ENCODE data around the gene SMARCB1. TPM values are rescaled to one million over a fixed set of nuclear protein-coding genes. Genes with fewer than 3 reads are reported as not detected.

Gene SMARCB1
- total and polyA plus RNA-seq, 7 donors = 25.0 to 85.7 (median 43.9) TPM

GRCh38 chr22:23786261-23786710 is 480 bp upstream of the SMARCB1 start:
- DNase-seq = no peak
- 53 to 59% methylated on average over 9 of the region's 9 CpGs for WGBS, 2 donors
- H3K4me1 ChIP-seq = peaks cover 0 to 47% (median 41%) of the 10 kb centered on the region in 4 donors
- H3K27ac ChIP-seq = peak overlapping the region; percentile 99 to 100 (median 100)
- TF ChIP-seq, protein P1, sequence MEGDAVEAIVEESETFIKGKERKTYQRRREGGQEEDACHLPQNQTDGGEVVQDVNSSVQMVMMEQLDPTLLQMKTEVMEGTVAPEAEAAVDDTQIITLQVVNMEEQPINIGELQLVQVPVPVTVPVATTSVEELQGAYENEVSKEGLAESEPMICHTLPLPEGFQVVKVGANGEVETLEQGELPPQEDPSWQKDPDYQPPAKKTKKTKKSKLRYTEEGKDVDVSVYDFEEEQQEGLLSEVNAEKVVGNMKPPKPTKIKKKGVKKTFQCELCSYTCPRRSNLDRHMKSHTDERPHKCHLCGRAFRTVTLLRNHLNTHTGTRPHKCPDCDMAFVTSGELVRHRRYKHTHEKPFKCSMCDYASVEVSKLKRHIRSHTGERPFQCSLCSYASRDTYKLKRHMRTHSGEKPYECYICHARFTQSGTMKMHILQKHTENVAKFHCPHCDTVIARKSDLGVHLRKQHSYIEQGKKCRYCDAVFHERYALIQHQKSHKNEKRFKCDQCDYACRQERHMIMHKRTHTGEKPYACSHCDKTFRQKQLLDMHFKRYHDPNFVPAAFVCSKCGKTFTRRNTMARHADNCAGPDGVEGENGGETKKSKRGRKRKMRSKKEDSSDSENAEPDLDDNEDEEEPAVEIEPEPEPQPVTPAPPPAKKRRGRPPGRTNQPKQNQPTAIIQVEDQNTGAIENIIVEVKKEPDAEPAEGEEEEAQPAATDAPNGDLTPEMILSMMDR (IDR thresholded peaks at IDR 0.05) = no peak
- no peak for TF ChIP-seq EP300 (IDR thresholded peaks at IDR 0.05)
- intact Hi-C loops (cut with DNase I) = loop anchor here (2.0 kb wide), 1 partner anchor 17 kb away; no protein-coding TSS in a partner anchor
- peak overlapping the region; percentile 5 to 99 (median 97) for H3K4me3 ChIP-seq
- H3K9me3 ChIP-seq = no peaks in the 10 kb centered on the region
- H3K36me3 ChIP-seq = no peaks in the 10 kb centered on the region
- no peaks in the 10 kb centered on the region for H3K27me3 ChIP-seq

GRCh38 chr22:23787600-23787896 is 782 bp downstream of the SMARCB1 start:
- Histone ChIP-seq H3K27me3 (no peaks in the 10 kb centered on the region), H3K36me3 (peaks cover 0 to 8% (median 5%) of the 10 kb centered on the region in 4 donors), H3K9me3 (no peaks in the 10 kb centered on the region), H3K4me1 (peaks cover 0 to 58% (median 49%) of the 10 kb centered on the region in 4 donors), H3K4me3 (peak overlapping the region; percentile 88 to 99 (median 97)), H3K27ac (peak overlapping the region; percentile 99 to 100 (median 100))
- 1 to 3% methylated on average over 5 of the region's 5 CpGs for WGBS, 2 donors
- no peak for TF ChIP-seq POLR2A (IDR thresholded peaks at IDR 0.05)
- no peak for TF ChIP-seq EP300 (IDR thresholded peaks at IDR 0.05)
- TF ChIP-seq POLR2AphosphoS5 (IDR thresholded peaks at IDR 0.05) = no peak
- TF ChIP-seq, protein P1 (IDR thresholded peaks at IDR 0.05) = no peak
- no peak for DNase-seq
- intact Hi-C loops (cut with DNase I) = loop anchor here (2.0 kb wide), 1 partner anchor 19 kb away; no protein-coding TSS in a partner anchor

GRCh38 chr22:23787910-23788309 is 1.1 kb downstream of the SMARCB1 start:
- 43 to 68% methylated on average over 3 of the region's 3 CpGs for WGBS, 2 donors
- Histone ChIP-seq H3K9me3 (no peaks in the 10 kb centered on the region), H3K4me3 (peak overlapping the region; percentile 88 to 99 (median 97)), H3K36me3 (peaks cover 0 to 11% (median 6%) of the 10 kb centered on the region in 4 donors), H3K27me3 (no peaks in the 10 kb centered on the region), H3K4me1 (peaks cover 0 to 58% (median 49%) of the 10 kb centered on the region in 4 donors), H3K27ac (peak overlapping the region; percentile 99 to 100 (median 100))
- no peak for TF ChIP-seq POLR2A (IDR thresholded peaks at IDR 0.05)
- TF ChIP-seq EP300 (IDR thresholded peaks at IDR 0.05) = no peak
- TF ChIP-seq, protein P1 (IDR thresholded peaks at IDR 0.05) = no peak
- TF ChIP-seq POLR2AphosphoS5 (IDR thresholded peaks at IDR 0.05) = no peak
- intact Hi-C loops (cut with DNase I) = loop anchor here (2.0 kb wide), 1 partner anchor 19 kb away; no protein-coding TSS in a partner anchor
- no peak for DNase-seq

DNA sequence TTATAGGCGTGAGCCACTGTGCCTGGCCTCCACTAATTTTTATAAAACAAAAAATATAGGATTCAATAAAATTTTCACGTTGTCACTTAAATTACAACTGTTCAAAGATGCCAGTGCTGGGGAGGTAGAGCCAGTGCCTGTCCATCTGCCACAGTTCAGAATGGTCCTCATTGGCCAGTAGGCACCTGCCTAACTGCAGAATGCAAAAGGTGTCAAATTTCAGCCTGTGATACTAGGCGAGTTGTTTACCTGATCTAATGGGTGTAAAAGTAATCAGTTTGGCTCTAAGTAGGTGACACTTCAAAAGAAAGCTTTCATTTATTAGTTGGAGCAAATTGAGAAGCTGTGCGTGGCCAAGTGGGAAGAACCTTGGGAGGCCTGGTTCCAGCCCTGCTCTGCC is 2.4 kb downstream of the SMARCB1 start:
- WGBS, 2 donors = 62 to 81% methylated on average over 4 of the region's 4 CpGs
- H3K4me1 ChIP-seq = peaks cover 0 to 58% (median 49%) of the 10 kb centered on the region in 4 donors
- H3K27me3 ChIP-seq = no peaks in the 10 kb centered on the region
- no peak overlapping the region for H3K27ac ChIP-seq
- H3K36me3 ChIP-seq = peaks cover 0 to 22% (median 15%) of the 10 kb centered on the region in 4 donors
- no peak for DNase-seq
- no peaks in the 10 kb centered on the region for H3K9me3 ChIP-seq
- TF ChIP-seq, protein P1 (IDR thresholded peaks at IDR 0.05) = no peak
- TF ChIP-seq POLR2A (IDR thresholded peaks at IDR 0.05) (no peak), EP300 (IDR thresholded peaks at IDR 0.05) (no peak), POLR2AphosphoS5 (IDR thresholded peaks at IDR 0.05) (no peak)
- H3K4me3 ChIP-seq = no peak overlapping the region
- intact Hi-C loops (cut with DNase I) = no loop called here

DNA sequence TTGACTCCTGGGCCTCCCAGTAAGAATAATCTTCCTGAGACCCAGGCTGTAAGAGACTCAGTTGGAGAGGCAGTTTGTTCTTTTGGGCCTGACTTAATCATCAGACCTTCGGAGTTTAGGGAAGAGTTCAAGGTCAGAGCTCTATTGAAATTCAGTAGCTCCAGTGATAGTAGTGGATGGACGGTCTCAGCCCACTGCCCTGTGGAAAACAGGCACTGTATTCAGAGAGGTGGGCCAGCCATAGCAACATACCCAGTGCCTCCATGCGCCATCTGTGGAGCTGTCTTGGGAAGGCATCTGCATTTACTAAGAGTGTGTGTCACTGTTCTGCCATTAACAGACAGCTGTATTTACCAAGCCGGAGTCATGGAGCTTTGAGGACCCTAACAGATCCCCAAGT is 2.9 kb downstream of the SMARCB1 start:
- H3K36me3 ChIP-seq = peaks cover 0 to 27% (median 20%) of the 10 kb centered on the region in 4 donors
- H3K4me1 ChIP-seq = peaks cover 0 to 58% (median 49%) of the 10 kb centered on the region in 4 donors
- WGBS, 2 donors = 87 to 93% methylated on average over 4 of the region's 4 CpGs

More for the DNA sequence above, 2.9 kb downstream of the SMARCB1 start:
- no peaks in the 10 kb centered on the region for H3K27me3 ChIP-seq
- H3K4me3 ChIP-seq = no peak overlapping the region
- intact Hi-C loops (cut with DNase I) = no loop called here
- peak overlapping the region in 2 of 4 donors; percentile 1 to 76 for H3K27ac ChIP-seq
- no peaks in the 10 kb centered on the region for H3K9me3 ChIP-seq
- no peak for DNase-seq
- TF ChIP-seq EP300 (IDR thresholded peaks at IDR 0.05) (no peak), POLR2AphosphoS5 (IDR thresholded peaks at IDR 0.05) (no peak), POLR2A (IDR thresholded peaks at IDR 0.05) (no peak)
- TF ChIP-seq, protein P1 (IDR thresholded peaks at IDR 0.05) = no peak

Data from sigmoid colon (tissue), 7 donors.